BE2C (cell line): ENCODE data around the gene GSPT1.

Experiments used
- DNase-seq: peaks from one replicate; pipeline ENCODE4 v3.0.0-alpha.2; 2020
- H3K27me3 ChIP-seq: fragments of 250-450 bp; sonication (Bioruptor Pico); 2 replicates; pipeline ENCODE4 v1.5.1; 2020; ENCODE audit warnings: mild to moderate bottlenecking
- H3K36me3 ChIP-seq: fragments of 250-450 bp; sonication (Bioruptor Pico); 2 replicates; pipeline ENCODE4 v1.5.1; 2020; ENCODE audit warnings: mild to moderate bottlenecking
- H3K4me1 ChIP-seq: fragments of 250-450 bp; sonication (Bioruptor Pico); 2 replicates; pipeline ENCODE4 v1.5.1; 2020
- H3K4me3 ChIP-seq: 2 replicates; pipeline ENCODE4 v1.5.1; 2011; ENCODE audit warnings: low read depth, low read length
- H3K9me3 ChIP-seq: fragments of 250-450 bp; sonication (Bioruptor Pico); 2 replicates; pipeline ENCODE4 v1.5.1; 2020
- CTCF ChIP-seq: IDR thresholded peaks from 2 replicates; pipeline ENCODE4 v1.5.1; 2012; ENCODE audit warnings: mild to moderate bottlenecking, low read depth, low read length

The GSPT1 gene

DNA sequence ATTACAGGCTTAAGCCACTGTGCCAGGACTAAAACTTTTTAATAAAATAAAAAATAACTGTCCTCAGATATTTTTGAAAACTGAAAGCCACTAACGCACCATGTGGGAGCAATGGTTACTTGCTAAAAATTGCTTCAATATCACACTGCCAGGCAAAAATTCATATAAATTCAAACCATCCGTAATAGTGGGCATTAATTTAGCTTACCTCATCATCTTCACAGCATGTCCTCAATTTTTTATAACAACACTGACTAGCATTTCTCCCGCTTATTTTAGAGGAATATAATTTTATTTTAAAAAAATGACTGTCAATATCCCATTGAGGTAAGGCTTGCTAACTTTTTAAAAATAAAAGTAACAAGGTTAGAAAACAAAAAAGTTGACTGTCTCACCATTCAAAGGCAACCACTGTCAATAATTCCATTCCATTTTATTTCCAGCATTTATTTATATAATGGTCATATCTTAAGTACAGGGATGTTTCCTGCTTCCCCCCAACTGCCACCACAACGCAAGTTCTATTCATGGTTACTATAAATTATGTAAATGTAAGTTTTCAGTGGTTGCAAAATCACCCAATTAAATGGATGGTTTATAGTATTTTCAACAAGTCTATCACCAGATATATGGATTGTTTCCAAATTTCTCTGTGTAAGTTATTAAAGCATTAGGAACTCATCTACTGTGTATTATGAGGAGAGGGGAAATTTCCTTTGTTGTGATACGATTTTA is 25.4 kb downstream of the GSPT1 start:
- H3K27me3 ChIP-seq = no peaks in the 10 kb centered on the region
- no peak for DNase-seq
- no peak for TF ChIP-seq CTCF
- H3K36me3 ChIP-seq = peaks cover 78% of the 10 kb centered on the region
- H3K4me3 ChIP-seq = no peak overlapping the region
- H3K9me3 ChIP-seq = no peaks in the 10 kb centered on the region
- no peaks in the 10 kb centered on the region for H3K4me1 ChIP-seq

DNA sequence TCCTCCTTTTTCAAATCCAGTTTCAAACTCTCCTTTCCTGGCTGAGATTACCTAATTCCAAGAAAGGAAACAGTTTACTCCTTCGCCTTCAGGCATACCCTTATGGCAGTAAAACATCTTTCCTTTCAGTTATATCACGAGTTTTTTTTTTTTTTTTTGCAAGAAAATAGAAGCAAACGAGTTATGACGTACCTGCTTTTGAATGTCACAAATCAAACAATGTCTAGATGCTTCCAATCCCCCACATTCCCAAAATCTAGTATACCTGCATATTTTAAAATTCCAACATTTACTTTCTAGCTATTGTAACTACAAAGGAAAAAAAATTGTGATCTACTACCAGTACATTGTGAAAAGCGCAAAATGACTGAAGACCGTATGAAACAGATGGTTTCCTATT is 28.9 kb downstream of the GSPT1 start:
- DNase-seq = no peak
- no peak overlapping the region for H3K4me3 ChIP-seq
- H3K4me1 ChIP-seq = no peaks in the 10 kb centered on the region
- no peak for TF ChIP-seq CTCF
- peaks cover 83% of the 10 kb centered on the region for H3K36me3 ChIP-seq
- H3K27me3 ChIP-seq = no peaks in the 10 kb centered on the region
- H3K9me3 ChIP-seq = no peaks in the 10 kb centered on the region

DNA sequence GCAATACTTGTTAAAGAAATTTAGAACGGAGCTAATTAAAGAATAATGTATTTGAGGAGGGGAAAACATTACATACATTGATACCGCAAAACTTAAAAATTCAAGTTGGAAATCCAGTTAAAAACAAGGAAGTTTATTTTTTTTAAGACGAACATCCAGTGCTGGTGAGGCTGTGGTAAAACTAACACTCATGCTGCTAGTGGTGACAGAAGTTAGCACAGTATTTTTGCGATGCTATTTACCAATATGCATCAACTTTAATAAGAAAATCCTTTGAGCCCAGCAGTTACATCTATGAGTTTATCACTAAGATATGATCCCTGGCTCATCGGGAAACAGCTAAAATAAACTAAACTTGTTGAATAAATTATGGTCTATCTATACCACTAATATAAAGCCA is 31.7 kb downstream of the GSPT1 start:
- Histone ChIP-seq H3K27me3 (no peaks in the 10 kb centered on the region), H3K36me3 (peaks cover 87% of the 10 kb centered on the region), H3K9me3 (no peaks in the 10 kb centered on the region), H3K4me1 (no peaks in the 10 kb centered on the region), H3K4me3 (no peak overlapping the region)
- no peak for TF ChIP-seq CTCF
- DNase-seq = no peak

DNA sequence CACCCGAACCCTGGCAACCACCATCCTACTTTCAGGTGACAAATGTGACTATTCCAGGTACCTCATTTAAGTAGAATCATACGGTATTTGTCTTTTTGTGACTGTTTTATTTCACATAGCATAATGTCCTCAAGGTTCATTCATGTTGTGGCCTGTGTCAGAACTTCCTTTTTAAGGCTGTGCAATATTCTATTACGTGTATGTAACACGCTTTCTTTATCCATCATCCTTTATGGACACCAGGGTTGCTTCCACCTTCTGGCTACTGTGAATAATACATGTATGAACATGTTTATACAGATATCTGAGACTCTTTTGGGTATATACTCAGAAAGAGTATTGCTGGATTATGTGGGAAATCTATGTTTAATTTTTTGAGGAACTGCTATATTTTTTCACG is 35.7 kb downstream of the GSPT1 start:
- Histone ChIP-seq H3K4me3 (no peak overlapping the region), H3K36me3 (peaks cover 87% of the 10 kb centered on the region), H3K9me3 (no peaks in the 10 kb centered on the region), H3K27me3 (no peaks in the 10 kb centered on the region), H3K4me1 (peaks cover 2% of the 10 kb centered on the region; the same call in 1 of the 2 replicates)
- no peak for DNase-seq
- TF ChIP-seq CTCF = no peak

- H3K9me3 ChIP-seq = no peaks in the 10 kb centered on the region
- no peaks in the 10 kb centered on the region for H3K27me3 ChIP-seq
- peaks cover 87% of the 10 kb centered on the region for H3K36me3 ChIP-seq
- no peak overlapping the region for H3K4me3 ChIP-seq
- DNase-seq = no peak
- TF ChIP-seq CTCF = no peak
- peaks cover 2% of the 10 kb centered on the region; the same call in 1 of the 2 replicates for H3K4me1 ChIP-seq
Observed at GRCh38 chr16:11877374-11877773, 38.4 kb downstream of the GSPT1 start.

DNA sequence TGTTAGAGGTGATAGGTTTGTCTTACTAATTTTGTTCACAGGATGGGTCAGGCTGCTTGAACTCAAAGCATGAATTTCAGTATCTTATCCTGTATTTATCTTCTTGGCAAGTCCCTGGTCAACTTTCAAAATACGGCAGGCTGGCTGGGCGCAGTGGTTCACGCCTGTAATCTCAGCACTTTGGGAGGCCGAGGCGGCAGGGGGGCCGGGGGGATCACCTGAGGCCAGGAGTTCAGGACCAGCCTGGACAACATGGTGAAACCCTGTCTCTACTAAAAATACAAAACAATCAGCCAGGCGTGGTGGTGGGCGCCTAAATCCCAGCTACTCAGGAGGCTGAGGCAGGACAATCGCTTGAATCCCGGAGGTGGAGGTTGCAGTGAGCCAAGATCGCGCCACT is 39.5 kb downstream of the GSPT1 start:
- TF ChIP-seq CTCF = no peak
- H3K4me1 ChIP-seq = peaks cover 2% of the 10 kb centered on the region; the same call in 1 of the 2 replicates
- H3K4me3 ChIP-seq = no peak overlapping the region
- no peaks in the 10 kb centered on the region for H3K27me3 ChIP-seq
- DNase-seq = no peak
- peaks cover 89% of the 10 kb centered on the region for H3K36me3 ChIP-seq
- no peaks in the 10 kb centered on the region for H3K9me3 ChIP-seq
